Caco-2 (cell line): Measurements from ENCODE around the gene EVL. TPM values are rescaled to one million over a fixed set of nuclear protein-coding genes. Genes with fewer than 3 reads are reported as not detected.

Experiments
- BruUV-seq: library from RNA; stranded (reverse); fragments of 400-500 nt; replicated peaks from 2 replicates; lab custom pipeline; 2021; lab: Mats Ljungman, UMichigan
- CTCF ChIA-PET: fragments of 300-600 bp; sonication (Branson Sonifier 250); formaldehyde crosslinking; loops from one replicate; lab custom pipeline; 2022; ENCODE audit warnings: antibody characterized with exemption; lab: Charles Lee
- POLR2A ChIA-PET: fragments of 300-600 bp; sonication (Branson Sonifier 250); formaldehyde crosslinking; loops from one replicate; lab custom pipeline; 2022; ENCODE audit warnings: antibody characterized with exemption; lab: Charles Lee
- DNase-seq, 2 experiments: peaks; one replicate each; pipeline versions ENCODE4 v3.0.0 to v3.0.0-alpha.2; 2020 to 2022
- H3K27me3 ChIP-seq: replicated peaks from 2 replicates; pipeline ENCODE4 v1.6.0; 2011; ENCODE audit warnings: low read length; ENCODE audit not compliant: control insufficient read depth, insufficient read depth
- H3K36me3 ChIP-seq: 2 replicates; pipeline ENCODE4 v1.5.1; 2011; ENCODE audit warnings: low read length; ENCODE audit not compliant: control insufficient read depth, insufficient read depth
- H3K4me1 ChIP-seq: fragments of 250-450 bp; sonication (Bioruptor Pico); 2 replicates; pipeline ENCODE4 v1.5.1; 2020; ENCODE audit warnings: mild to moderate bottlenecking
- H3K4me3 ChIP-seq: 2 replicates; pipeline ENCODE4 v1.5.1; 2011; ENCODE audit warnings: low read depth, mild to moderate bottlenecking, control low read depth, low read length
- H3K9me3 ChIP-seq: fragments of 250-450 bp; sonication (Bioruptor Pico); 2 replicates; pipeline ENCODE4 v1.5.1; 2020; ENCODE audit warnings: mild to moderate bottlenecking, moderate library complexity
- H3K27ac Mint-ChIP-seq: one replicate; pipeline ENCODE4 v1.8.0; 2022; ENCODE audit warnings: mixed read lengths; ENCODE audit not compliant: unreplicated experiment
- H3K27me3 Mint-ChIP-seq: one replicate; pipeline ENCODE4 v1.8.0; 2022; ENCODE audit warnings: mixed read lengths; ENCODE audit not compliant: insufficient read depth, unreplicated experiment
- H3K36me3 Mint-ChIP-seq: one replicate; pipeline ENCODE4 v1.8.0; 2022; ENCODE audit warnings: mild to moderate bottlenecking, mixed read lengths; ENCODE audit not compliant: insufficient read depth, unreplicated experiment
- H3K4me1 Mint-ChIP-seq: one replicate; pipeline ENCODE4 v1.8.0; 2022; ENCODE audit warnings: low read depth, mixed read lengths; ENCODE audit not compliant: unreplicated experiment
- H3K4me3 Mint-ChIP-seq: one replicate; pipeline ENCODE4 v1.8.0; 2022; ENCODE audit warnings: mild to moderate bottlenecking, moderate library complexity, mixed read lengths; ENCODE audit not compliant: unreplicated experiment
- H3K9me3 Mint-ChIP-seq: one replicate; pipeline ENCODE4 v1.8.0; 2022; ENCODE audit warnings: mixed read lengths; ENCODE audit not compliant: unreplicated experiment
- intact Hi-C: fragments of 100-400 bp; cut with micrococcal nuclease; formaldehyde crosslinking; loops from one replicate; pipeline ENCODE4 v1.10.0; 2022; ENCODE audit not compliant: unreplicated experiment
- total RNA-seq: library from RNA; stranded (reverse); gene quantifications from 2 replicates; pipeline ENCODE4 v1.2.3, GENCODE V29; 2022
- TF ChIP-seq, protein P1 (sequence below), 2 experiments: fragments of 200-600 bp in 1 of 2; IDR thresholded peaks; 1 replicate in 1 of 2; 2 replicates in 1 of 2; pipeline versions ENCODE4 v1.5.1 to v1.8.0; 2011 to 2022; ENCODE audit warnings: antibody characterized with exemption in 1 of 2, control low read depth in 1 of 2, inconsistent platforms in 1 of 2, low read depth in 1 of 2, low read length in 1 of 2, mild to moderate bottlenecking in 1 of 2, moderate library complexity in 1 of 2; ENCODE audit not compliant: insufficient read depth in 1 of 2, severe bottlenecking in 1 of 2, unreplicated experiment in 1 of 2

Gene EVL
- total RNA-seq, 1 experiment from 2014 or later, result 14.2 TPM

DNA sequence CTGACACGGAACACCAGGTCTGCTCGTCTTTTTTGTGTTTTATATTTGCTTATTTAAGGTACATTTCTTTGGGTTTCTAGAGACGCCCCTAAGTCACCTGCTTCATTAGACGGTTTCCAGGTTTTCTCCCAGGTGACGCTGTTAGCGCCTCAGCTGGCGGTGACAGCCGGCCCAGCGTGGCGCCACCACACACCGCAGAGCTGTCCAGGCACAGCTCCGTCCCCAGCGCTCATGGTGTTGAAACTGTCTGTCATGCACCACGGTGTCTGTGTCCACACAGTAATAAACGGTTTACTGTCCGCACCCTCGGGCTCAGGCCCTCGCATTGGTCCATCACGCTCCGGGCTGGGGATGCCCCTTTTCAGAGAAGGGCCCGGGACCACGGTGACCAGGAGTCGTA, 78.7 kb downstream of the EVL start:
- DNase-seq, result no peak
- CTCF ChIA-PET, result interaction anchor here (0.6 kb wide), 1 partner anchor 42 kb away, joined by 3 read pairs; no protein-coding TSS in a partner anchor

DNA sequence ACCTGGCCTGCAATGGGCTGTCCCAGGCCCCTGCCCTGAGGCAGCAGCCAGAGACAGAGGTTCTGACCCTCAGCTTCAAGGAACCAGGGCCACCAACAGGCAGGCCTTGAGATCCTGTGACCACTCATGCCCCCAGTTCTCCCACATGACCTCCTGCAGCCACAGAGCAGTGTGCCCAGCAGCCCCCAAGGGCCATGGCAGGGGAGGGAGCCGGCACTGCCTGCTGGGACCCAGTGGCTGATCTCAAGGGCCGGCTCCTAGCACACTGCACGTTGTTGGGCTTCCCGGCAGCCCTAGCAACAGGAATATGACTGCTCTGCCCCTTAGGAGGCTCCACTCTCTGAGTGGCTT, 79.4 kb downstream of the EVL start:
- no peak overlapping the region for H3K27ac Mint-ChIP-seq
- ChIA-PET CTCF (no interaction called here), POLR2A (interaction anchor here (0.6 to 0.9 kb wide), 2 partner anchors 48 to 159 kb away, joined by 6 to 7 read pairs; no protein-coding TSS in a partner anchor)
- Histone ChIP-seq H3K36me3 (no peaks in the 10 kb centered on the region; the same call in none of the 2 replicates), H3K4me3 (no peak overlapping the region), H3K27me3 (no peaks in the 10 kb centered on the region), H3K9me3 (no peaks in the 10 kb centered on the region), H3K4me1 (peaks cover 25% of the 10 kb centered on the region)
- H3K4me1 Mint-ChIP-seq, result no peaks in the 10 kb centered on the region
- TF ChIP-seq, protein P1, sequence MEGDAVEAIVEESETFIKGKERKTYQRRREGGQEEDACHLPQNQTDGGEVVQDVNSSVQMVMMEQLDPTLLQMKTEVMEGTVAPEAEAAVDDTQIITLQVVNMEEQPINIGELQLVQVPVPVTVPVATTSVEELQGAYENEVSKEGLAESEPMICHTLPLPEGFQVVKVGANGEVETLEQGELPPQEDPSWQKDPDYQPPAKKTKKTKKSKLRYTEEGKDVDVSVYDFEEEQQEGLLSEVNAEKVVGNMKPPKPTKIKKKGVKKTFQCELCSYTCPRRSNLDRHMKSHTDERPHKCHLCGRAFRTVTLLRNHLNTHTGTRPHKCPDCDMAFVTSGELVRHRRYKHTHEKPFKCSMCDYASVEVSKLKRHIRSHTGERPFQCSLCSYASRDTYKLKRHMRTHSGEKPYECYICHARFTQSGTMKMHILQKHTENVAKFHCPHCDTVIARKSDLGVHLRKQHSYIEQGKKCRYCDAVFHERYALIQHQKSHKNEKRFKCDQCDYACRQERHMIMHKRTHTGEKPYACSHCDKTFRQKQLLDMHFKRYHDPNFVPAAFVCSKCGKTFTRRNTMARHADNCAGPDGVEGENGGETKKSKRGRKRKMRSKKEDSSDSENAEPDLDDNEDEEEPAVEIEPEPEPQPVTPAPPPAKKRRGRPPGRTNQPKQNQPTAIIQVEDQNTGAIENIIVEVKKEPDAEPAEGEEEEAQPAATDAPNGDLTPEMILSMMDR (IDR thresholded peaks at IDR 0.05; ENCODE audit: insufficient read depth in 1 of 2, low read depth in 1 of 2, low read length in 1 of 2, severe bottlenecking in 1 of 2, unreplicated experiment in 1 of 2), result no peak
- no TSS peak for BruUV-seq
- no peaks in the 10 kb centered on the region for H3K9me3 Mint-ChIP-seq
- no peak overlapping the region for H3K4me3 Mint-ChIP-seq
- intact Hi-C loops, result no loop called here
- DNase-seq, result no peak
- no peaks in the 10 kb centered on the region for H3K27me3 Mint-ChIP-seq
- no peaks in the 10 kb centered on the region for H3K36me3 Mint-ChIP-seq

More for the DNA sequence above, 78.7 kb downstream of the EVL start:
- Mint-ChIP-seq H3K4me3 (no peak overlapping the region), H3K36me3 (no peaks in the 10 kb centered on the region), H3K9me3 (no peaks in the 10 kb centered on the region), H3K4me1 (no peaks in the 10 kb centered on the region), H3K27me3 (no peaks in the 10 kb centered on the region), H3K27ac (no peak overlapping the region)
- POLR2A ChIA-PET, result interaction anchor here (0.6 kb wide), 1 partner anchor 158 kb away, joined by 7 read pairs; no protein-coding TSS in a partner anchor
- Histone ChIP-seq H3K9me3 (no peaks in the 10 kb centered on the region), H3K36me3 (no peaks in the 10 kb centered on the region; the same call in none of the 2 replicates), H3K27me3 (no peaks in the 10 kb centered on the region), H3K4me3 (no peak overlapping the region), H3K4me1 (peaks cover 25% of the 10 kb centered on the region)
- no TSS peak for BruUV-seq
- TF ChIP-seq, protein P1 (IDR thresholded peaks at IDR 0.05; ENCODE audit: insufficient read depth in 1 of 2, low read depth in 1 of 2, low read length in 1 of 2, severe bottlenecking in 1 of 2, unreplicated experiment in 1 of 2), result no peak
- intact Hi-C loops, result no loop called here

DNA sequence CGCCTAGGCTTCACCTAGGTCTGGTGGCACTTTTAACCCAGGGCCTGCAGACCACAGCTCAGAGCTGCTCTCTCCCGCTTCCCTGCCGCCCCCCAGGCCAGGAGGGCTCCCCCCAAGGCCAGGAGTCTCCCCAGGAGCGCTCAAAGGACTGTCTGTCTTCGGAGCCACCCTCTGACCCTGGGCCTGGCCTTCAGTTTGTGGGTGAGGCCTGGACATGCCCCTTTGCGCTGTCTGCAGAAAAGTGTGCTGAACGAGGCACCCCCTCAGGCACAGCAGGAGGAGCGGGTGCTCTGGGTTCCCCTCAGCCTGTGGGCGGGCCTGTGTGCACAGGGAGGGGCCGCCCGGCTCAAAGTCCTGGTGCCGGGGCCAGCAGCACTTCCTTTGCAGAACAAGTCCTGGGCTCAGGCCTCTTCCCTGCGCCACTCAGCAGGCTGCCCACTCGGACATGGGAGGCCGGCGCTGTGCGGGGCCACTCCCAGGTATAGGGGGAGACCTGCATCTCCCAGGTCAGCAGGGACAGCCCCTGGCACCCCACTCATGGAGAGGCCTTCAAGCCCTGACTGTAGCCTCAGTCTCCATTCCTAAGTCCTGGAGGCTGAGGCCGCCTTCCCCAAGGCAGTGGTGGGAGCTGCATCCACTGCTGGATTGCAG, 79.9 kb downstream of the EVL start:
- H3K9me3 ChIP-seq, result no peaks in the 10 kb centered on the region
- TF ChIP-seq, protein P1 (IDR thresholded peaks at IDR 0.05; ENCODE audit: insufficient read depth in 1 of 2, low read depth in 1 of 2, low read length in 1 of 2, severe bottlenecking in 1 of 2, unreplicated experiment in 1 of 2), result no peak
- BruUV-seq, result no TSS peak
- Mint-ChIP-seq H3K27ac (peak overlapping the region; percentile 79), H3K4me3 (no peak overlapping the region), H3K27me3 (no peaks in the 10 kb centered on the region), H3K36me3 (no peaks in the 10 kb centered on the region), H3K9me3 (no peaks in the 10 kb centered on the region), H3K4me1 (no peaks in the 10 kb centered on the region)
- no peak overlapping the region for H3K4me3 ChIP-seq
- CTCF ChIA-PET, result interaction anchor here (0.7 to 1.0 kb wide), 2 partner anchors 11 to 15 kb away, joined by 3 to 4 read pairs; partner anchors contain the start of gene DEGS2
- peak; percentile 68 to 70 for DNase-seq
- POLR2A ChIA-PET, result interaction anchor here (0.9 kb wide), 1 partner anchor 48 kb away, joined by 6 read pairs; no protein-coding TSS in a partner anchor
- H3K36me3 ChIP-seq, result no peaks in the 10 kb centered on the region; the same call in none of the 2 replicates
- no peaks in the 10 kb centered on the region for H3K27me3 ChIP-seq
- peaks cover 25% of the 10 kb centered on the region for H3K4me1 ChIP-seq
- intact Hi-C loops, result no loop called here
